Activated naive CD4-positive, alpha-beta T cell treated with anti-CD3 and anti-CD28 coated beads, Interleukin-2, amount 50 U/mL, for 24 hours (primary cell): ENCODE data around the gene SNRPA1.
A peak's percentile ranks its signal among the peaks of the same experiment; 100 is the strongest.

Source experiments
- H3K27ac Mint-ChIP-seq: one replicate; pipeline ENCODE4 v1.8.0; 2021; ENCODE audit warnings: mild to moderate bottlenecking, mixed read lengths
- H3K27me3 Mint-ChIP-seq: one replicate; pipeline ENCODE4 v1.8.0; 2021; ENCODE audit warnings: mixed read lengths
- H3K36me3 Mint-ChIP-seq: one replicate; pipeline ENCODE4 v1.8.0; 2021; ENCODE audit warnings: mixed read lengths
- H3K4me1 Mint-ChIP-seq: one replicate; pipeline ENCODE4 v1.8.0; 2021; ENCODE audit warnings: mixed read lengths
- H3K4me3 Mint-ChIP-seq: one replicate; pipeline ENCODE4 v1.8.0; 2021; ENCODE audit warnings: mild to moderate bottlenecking, mixed read lengths
- H3K9me3 Mint-ChIP-seq: one replicate; pipeline ENCODE4 v1.8.0; 2021; ENCODE audit warnings: mixed read lengths

The SNRPA1 gene

DNA sequence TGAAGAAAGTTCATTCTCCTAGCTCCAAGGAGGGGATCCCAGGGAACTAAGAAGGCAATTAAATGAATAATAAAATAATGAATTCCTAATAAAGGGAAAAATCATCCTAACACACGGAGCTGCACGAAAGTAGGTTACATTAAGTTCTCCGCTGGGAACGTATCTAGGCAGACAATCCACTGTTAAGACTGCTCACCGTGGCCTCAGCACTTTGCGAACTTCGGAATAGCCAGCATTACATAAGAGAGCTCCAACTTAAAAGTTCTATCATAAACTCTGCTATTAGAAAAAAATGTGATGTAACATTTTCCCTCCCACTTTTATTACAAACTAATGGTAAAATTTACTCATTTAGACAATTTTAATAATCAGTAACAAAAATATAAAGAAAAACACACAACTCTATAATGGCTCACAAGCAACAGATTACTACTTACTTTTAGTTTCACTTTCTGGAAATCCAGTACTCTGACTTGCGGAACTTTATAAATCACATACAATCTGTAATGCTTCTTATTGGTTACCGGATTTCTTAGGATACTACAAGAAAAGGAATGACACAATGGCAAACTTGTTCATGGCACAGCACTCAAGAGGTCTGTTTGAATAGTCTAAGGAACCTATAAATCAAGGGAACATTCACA lies 8.5 kb downstream of the SNRPA1 start:
- H3K9me3 Mint-ChIP-seq: no peaks in the 10 kb centered on the region
- H3K27ac Mint-ChIP-seq: peak overlapping the region; percentile 30
- H3K4me1 Mint-ChIP-seq: peaks cover 33% of the 10 kb centered on the region
- peaks cover 20% of the 10 kb centered on the region for H3K36me3 Mint-ChIP-seq
- peak overlapping the region; percentile 3 for H3K4me3 Mint-ChIP-seq
- H3K27me3 Mint-ChIP-seq: no peaks in the 10 kb centered on the region

DNA sequence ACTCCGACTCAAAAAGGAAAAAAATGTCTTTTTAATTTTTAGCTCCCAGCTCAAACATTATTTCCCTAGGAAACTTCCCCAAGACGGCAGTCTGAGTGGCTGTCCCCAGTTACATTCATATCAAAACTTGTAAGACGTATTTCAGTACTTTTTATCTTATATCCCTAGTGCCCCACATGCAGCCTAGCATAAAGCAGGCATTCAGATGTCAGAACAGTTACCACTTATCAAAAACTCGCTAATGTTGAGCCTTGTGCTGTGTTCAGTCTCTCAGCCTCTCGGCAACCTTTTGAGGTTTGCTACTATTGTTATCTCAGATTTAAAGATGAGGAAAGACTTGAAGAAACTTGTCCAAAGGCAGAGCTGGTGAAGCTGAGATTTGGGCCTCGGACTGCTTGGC lies 11.1 kb downstream of the SNRPA1 start:
- H3K36me3 Mint-ChIP-seq: peaks cover 14% of the 10 kb centered on the region
- no peak overlapping the region for H3K4me3 Mint-ChIP-seq
- H3K27ac Mint-ChIP-seq: no peak overlapping the region
- H3K9me3 Mint-ChIP-seq: no peaks in the 10 kb centered on the region
- H3K4me1 Mint-ChIP-seq: peaks cover 15% of the 10 kb centered on the region
- H3K27me3 Mint-ChIP-seq: no peaks in the 10 kb centered on the region

DNA sequence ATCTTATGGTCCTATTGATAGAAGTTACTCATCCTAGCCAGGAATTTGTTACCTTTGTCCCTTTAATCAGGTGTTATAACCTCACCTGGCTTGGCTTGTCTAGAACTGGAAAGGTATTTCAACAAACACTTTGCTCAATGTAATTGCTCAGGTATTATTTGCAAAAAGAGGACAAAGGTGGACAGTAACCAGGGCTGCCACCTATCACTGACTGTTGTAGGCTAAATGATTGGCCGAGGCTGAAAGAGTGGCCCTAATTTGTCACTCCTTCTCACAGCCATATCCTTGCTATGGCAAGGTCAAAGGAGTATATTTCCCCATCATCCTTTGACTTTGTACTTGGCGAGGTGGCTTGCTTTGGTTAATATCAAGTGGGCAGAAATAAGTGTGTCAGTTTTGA lies 15.0 kb downstream of the SNRPA1 start:
- H3K4me1 Mint-ChIP-seq: peaks cover 23% of the 10 kb centered on the region
- no peak overlapping the region for H3K27ac Mint-ChIP-seq
- no peaks in the 10 kb centered on the region for H3K9me3 Mint-ChIP-seq
- no peaks in the 10 kb centered on the region for H3K27me3 Mint-ChIP-seq
- peaks cover 2% of the 10 kb centered on the region for H3K36me3 Mint-ChIP-seq
- no peak overlapping the region for H3K4me3 Mint-ChIP-seq

DNA sequence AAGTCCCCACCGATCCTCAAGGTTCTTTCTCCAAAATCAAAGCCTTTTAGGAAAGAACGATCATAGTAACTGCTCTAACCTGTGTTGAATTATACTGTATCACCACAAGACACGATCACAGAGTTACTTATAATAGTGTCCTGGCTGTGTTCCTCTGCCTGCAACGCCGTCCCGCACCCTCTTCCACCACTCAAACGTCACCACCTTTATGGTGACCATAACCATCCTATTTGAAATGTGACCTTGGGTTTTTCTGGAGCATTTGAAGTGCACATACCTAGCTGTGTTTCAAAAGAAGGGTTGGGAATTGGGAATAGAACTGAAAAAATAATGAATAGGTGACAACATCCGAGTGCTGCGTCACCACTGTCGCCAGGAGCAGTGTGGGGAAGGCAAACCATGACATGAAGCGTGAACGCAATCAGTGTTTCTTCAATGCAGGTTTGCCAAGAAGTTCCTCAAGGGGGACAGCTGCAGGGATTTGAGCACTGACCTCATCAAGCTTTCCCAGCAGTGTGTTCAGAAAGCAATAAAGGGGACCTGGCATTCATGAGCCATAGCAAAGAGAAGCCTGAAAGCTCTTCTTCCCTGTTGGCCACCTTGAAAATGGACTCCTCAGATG lies 17.0 kb downstream of the SNRPA1 start:
- H3K27me3 Mint-ChIP-seq: no peaks in the 10 kb centered on the region
- peaks cover 11% of the 10 kb centered on the region for H3K36me3 Mint-ChIP-seq
- peaks cover 28% of the 10 kb centered on the region for H3K4me1 Mint-ChIP-seq
- peak overlapping the region; percentile 68 for H3K27ac Mint-ChIP-seq
- no peaks in the 10 kb centered on the region for H3K9me3 Mint-ChIP-seq
- H3K4me3 Mint-ChIP-seq: peak overlapping the region; percentile 99

DNA sequence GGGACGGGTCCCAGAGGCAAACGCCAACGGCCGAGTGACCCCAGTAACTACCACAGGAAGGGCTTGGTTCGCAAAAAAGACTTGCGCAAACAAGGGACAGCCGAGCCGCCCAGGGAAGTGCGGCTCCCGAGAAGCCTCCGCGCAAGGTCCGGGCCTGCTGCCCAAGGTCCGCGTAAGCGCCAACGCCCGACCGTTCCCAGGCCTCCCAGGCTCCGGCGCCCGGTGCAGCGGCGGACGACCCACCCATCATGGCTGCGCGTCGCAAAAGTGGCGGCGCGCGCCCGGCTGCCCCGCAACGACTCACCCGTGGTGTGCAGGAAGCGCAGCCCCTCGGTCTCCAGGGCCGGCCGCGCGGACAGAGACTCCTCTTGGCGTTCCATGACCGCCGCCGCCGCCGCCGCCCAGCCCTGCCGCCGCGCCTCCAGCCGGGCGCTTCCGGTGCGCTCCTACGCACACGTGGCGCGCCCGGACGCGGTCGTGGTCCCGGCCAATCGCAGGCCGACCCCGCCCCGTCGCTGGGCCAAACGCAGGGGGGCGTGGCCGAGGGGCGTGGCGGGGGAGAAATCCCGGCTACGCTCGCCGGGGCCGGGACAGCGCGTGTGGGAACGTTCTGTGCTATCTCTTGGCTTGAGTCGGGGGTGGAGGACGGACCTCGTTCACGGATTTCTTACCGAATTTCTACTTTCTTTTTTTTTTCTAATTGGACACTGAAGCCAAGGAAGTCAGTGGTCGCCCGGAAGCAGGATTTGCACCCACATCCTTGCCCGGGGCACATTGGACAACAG lies 17.8 kb downstream of the SNRPA1 start, which contains the start of gene SELENOS:
Gene SELENOS (minus strand): TSS at position 448 of the 785 bp plus-strand sequence. CDS start 68 bp downstream, at position 380.
- peaks cover 28% of the 10 kb centered on the region for H3K4me1 Mint-ChIP-seq
- H3K36me3 Mint-ChIP-seq: peaks cover 14% of the 10 kb centered on the region
- H3K27ac Mint-ChIP-seq: peak within 1 kb of the TSS; percentile 97
- peak within 1 kb of the TSS; percentile 99 for H3K4me3 Mint-ChIP-seq
- H3K9me3 Mint-ChIP-seq: no peaks in the 10 kb centered on the region
- no peaks in the 10 kb centered on the region for H3K27me3 Mint-ChIP-seq

DNA sequence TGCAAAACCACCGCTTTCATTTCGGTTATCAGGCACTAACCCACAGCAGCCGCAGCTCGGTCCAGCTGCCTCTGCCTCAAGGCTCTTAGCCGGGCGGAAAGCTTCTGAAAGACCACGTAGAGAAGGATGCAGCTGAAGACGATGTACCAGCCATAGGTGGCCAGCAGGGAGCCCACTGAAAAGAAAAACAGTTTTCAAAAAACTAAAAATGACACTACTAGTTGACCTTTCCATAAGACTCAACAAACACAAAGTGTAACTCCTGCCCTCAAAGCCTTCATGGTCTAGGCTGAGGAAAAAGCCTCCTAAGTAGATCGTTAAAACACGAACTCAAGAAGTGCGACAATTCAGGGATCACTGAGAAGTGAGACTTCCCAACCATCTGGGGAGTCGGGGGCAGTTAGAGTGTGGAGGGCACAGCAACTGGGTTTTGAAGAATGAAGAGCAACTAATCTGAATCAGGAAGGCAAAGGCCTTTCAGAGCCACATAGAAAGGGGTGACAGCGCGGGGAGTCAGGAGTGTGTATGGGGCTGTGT lies 18.5 kb downstream of the SNRPA1 start:
- H3K27ac Mint-ChIP-seq: peak overlapping the region; percentile 97
- H3K9me3 Mint-ChIP-seq: no peaks in the 10 kb centered on the region
- H3K4me1 Mint-ChIP-seq: peaks cover 28% of the 10 kb centered on the region
- peak overlapping the region; percentile 99 for H3K4me3 Mint-ChIP-seq
- peaks cover 14% of the 10 kb centered on the region for H3K36me3 Mint-ChIP-seq
- H3K27me3 Mint-ChIP-seq: no peaks in the 10 kb centered on the region

DNA sequence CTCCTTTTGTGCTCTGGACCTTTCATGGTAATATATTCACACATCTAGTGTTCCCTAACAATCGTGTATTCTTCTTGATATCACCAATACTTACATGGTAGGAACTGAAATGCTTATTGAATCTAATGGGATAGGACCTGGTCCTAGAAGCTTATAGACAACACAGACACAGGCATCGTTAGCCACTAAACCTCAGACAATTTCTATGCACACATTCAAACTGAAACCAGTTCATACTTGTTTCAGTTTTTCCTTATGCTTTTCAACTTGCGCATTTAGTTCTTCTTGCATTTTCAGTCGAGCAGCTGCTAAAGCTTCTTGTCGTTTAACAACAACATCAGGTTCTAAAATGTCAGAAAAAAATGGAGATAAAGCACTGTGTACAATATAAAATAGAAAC lies 20.0 kb downstream of the SNRPA1 start:
- H3K4me3 Mint-ChIP-seq: peak overlapping the region; percentile 57
- H3K27ac Mint-ChIP-seq: peak overlapping the region; percentile 62
- H3K27me3 Mint-ChIP-seq: no peaks in the 10 kb centered on the region
- no peaks in the 10 kb centered on the region for H3K9me3 Mint-ChIP-seq
- H3K4me1 Mint-ChIP-seq: peaks cover 28% of the 10 kb centered on the region
- H3K36me3 Mint-ChIP-seq: peaks cover 16% of the 10 kb centered on the region

DNA sequence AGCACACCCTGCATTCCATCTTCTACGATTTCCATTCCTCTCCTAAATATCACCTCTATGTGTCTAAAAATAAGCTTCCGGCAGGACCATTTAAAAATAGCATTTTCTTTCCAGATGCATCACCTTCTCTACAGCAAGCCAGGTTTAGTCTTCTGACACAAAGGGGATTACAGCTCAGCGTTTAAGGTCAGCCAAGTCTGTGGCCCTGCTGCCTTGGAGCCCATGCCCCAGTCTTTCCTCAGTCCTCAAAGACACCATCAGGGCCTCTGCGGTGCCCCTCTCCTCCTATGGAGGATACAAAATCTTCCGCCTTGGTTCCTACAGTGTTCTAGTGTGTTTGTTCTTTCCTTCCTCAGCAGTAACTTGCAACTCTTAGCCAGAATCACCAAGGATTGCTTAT lies 21.5 kb downstream of the SNRPA1 start:
- Mint-ChIP-seq H3K36me3 (peaks cover 18% of the 10 kb centered on the region), H3K4me1 (peaks cover 28% of the 10 kb centered on the region), H3K27me3 (no peaks in the 10 kb centered on the region)

DNA sequence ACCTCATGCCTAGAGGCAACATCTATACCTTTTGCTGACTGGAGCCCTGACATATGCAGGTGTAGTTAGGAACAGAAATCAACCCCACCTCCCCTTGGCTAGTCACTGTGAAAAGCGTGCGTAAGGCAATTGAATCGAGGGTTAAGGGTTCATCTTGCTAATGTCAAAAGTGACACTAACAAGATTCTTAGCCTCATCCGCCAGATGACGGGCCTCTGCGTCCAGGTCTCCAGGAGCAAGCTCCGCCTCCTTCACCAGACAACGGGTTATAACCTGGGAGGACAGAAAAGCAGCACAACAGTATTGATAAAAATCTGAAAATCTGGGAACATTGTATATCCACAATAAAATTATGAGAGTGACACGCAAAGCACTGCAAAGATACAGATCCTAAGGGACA lies 22.5 kb downstream of the SNRPA1 start:
- peaks cover 22% of the 10 kb centered on the region for H3K4me1 Mint-ChIP-seq
- no peak overlapping the region for H3K4me3 Mint-ChIP-seq
- H3K9me3 Mint-ChIP-seq: no peaks in the 10 kb centered on the region
- no peak overlapping the region for H3K27ac Mint-ChIP-seq
- H3K27me3 Mint-ChIP-seq: no peaks in the 10 kb centered on the region
- H3K36me3 Mint-ChIP-seq: peaks cover 18% of the 10 kb centered on the region

More for the DNA sequence above, 21.5 kb downstream of the SNRPA1 start:
- Mint-ChIP-seq H3K9me3 (no peaks in the 10 kb centered on the region), H3K27ac (no peak overlapping the region), H3K4me3 (peak overlapping the region; percentile 19)

DNA sequence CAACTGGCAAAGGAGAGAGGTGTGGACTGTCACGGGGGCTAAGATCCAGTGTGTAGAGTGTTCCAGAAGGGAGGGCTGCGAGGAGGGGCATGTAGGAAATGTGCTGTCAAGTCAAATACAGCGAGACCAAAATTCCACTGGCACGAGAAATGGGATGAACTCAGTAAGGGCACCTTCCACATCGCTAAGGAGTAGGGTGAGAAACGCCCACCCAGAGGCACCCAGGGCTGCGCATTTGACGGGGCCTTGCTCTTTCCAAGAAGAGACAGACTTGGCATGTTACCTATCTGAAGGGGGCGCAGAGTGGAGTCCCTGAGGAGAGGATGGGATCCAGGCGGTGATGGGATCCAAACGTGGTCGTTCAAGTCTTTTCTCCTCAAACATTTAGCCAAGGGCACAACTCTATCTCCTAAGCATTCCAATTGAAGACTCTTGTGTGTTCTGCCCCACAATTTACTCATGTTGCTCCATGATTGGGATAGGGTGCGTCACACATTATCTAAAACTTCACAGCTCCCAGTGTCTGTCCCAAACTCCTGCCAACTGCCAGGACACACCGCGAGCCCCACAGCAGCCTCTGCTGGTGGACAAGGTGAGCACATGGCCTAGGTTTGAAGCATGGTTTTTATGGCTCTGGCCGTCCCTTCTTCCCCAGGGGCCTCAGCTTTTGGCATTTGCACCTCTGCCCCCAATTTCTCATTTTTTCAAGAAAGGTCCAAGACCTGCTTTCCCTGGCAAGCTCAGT lies 25.4 kb downstream of the SNRPA1 start:
- H3K27me3 Mint-ChIP-seq: no peaks in the 10 kb centered on the region
- no peak overlapping the region for H3K27ac Mint-ChIP-seq

DNA sequence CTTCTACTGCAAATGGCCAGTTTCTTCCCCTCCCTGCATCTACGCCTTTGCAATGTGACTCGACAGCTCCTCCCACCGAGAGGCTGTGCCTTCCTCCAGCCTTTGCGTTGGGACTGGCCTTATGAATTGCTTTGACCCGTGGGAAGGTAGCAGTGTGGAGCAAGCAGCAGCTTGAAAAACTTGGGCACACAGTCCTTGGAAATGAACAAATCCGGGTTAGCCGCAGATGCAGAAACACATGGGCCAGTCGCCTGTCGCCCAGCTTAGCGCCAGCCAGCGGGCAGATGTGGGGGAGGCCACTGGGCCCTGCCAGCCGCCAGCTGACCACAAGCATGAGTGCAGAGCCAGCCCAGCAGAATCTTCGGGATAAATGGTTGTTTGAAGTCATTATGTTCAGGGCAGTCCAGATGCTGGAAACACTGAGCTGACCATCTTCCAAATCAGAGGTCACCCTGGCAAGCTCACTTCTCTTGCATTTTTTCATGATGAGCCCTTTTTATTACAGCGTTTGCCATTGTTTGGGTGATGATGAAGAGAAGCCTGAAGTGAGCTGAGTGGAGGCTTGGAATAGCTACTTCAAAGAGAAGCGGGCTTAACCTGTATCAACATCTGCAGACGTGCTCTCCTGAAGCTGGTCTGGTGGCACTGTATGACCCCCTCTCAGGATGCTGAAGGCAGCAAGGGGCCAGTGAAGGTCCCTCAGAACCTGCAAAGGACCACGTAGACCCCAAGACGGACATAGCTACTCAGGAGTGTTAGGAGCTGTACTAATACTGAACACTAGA lies 27.5 kb downstream of the SNRPA1 start:
- no peaks in the 10 kb centered on the region for H3K9me3 Mint-ChIP-seq
- H3K36me3 Mint-ChIP-seq: peaks cover 6% of the 10 kb centered on the region
- H3K27me3 Mint-ChIP-seq: no peaks in the 10 kb centered on the region

More for the DNA sequence above, 25.4 kb downstream of the SNRPA1 start:
- Mint-ChIP-seq H3K36me3 (peaks cover 13% of the 10 kb centered on the region), H3K4me1 (peaks cover 1% of the 10 kb centered on the region), H3K4me3 (no peak overlapping the region), H3K9me3 (no peaks in the 10 kb centered on the region)

DNA sequence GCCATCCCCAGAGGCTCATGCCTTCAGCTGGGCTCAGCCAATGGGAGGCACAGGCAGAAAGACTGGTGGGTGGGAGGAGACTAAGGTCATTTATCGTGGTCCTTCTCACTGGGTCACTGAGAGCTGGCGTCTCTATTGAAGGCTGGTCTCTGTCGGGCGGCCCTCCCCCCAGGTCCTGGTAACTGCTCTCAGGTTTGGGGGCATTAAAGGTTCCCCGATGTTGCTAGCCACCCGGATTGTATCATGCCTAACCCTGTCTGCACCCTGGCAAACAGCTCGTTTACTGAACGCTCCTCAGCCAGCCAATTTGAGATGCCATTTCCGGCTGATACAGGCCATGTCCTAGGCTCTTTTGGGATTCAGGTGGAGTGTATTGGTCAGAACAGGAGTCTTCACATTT lies 28.3 kb downstream of the SNRPA1 start:
- Mint-ChIP-seq H3K27me3 (no peaks in the 10 kb centered on the region), H3K4me3 (no peak overlapping the region), H3K27ac (no peak overlapping the region), H3K36me3 (peaks cover 4% of the 10 kb centered on the region), H3K9me3 (no peaks in the 10 kb centered on the region), H3K4me1 (no peaks in the 10 kb centered on the region)

More for the DNA sequence above, 27.5 kb downstream of the SNRPA1 start:
- Mint-ChIP-seq H3K27ac (no peak overlapping the region), H3K4me1 (no peaks in the 10 kb centered on the region), H3K4me3 (no peak overlapping the region)

DNA sequence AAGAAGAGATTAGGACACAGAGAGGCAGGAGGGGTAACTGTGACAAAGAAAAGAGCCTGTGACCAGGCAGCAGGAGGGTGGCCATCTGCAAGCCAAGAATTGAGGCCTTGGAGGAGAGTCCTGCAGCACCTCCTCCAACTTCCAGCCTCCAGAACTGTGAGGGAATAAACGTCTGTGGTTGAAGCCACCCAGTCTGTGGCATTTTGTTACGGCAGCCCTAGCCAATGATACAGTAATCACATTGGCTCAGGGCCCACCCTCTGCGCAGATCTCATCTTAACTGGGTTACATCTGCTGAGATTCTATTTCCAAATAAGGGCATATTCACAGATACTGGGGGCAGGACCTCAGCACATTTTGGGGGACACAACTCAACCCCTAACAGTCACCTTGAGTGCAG lies 29.0 kb downstream of the SNRPA1 start:
- Mint-ChIP-seq H3K27me3 (no peaks in the 10 kb centered on the region), H3K36me3 (peaks cover 4% of the 10 kb centered on the region), H3K4me1 (no peaks in the 10 kb centered on the region), H3K27ac (no peak overlapping the region), H3K4me3 (no peak overlapping the region), H3K9me3 (no peaks in the 10 kb centered on the region)

DNA sequence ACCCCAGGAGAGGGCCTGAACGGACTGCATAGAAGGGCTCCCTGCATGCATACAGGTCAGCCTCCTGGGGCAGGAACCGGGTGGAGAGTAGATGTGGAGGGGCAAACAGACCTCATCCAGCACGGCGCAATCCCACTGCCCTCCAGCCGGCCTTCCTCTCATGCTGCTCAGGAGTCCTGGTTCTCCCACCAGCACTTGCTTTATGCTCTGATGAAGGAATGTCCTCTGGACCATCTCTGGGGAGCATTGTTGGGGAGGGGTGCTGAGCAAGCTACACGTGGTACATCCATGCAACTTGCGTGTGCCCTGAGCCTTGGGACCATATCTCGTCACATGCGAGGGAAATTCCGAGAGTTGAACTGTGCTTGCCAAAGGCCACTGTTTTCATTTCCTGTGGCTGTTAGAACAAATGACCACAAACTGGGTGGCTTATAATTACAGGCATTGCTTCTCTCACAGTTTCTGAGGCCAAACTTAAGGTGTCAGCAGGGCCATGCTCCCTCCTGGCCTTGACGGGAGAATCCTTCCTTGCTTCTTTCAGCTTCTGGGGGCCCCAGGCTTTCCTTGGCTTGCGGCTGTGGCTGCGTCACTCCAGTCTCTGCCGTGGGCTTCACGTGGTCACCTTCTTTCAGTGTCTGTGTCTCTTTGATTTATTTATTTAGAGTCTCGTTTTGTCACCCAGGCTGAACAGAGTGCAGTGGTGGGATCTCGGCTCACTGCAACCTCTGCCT lies 30.0 kb downstream of the SNRPA1 start:
- H3K27ac Mint-ChIP-seq: no peak overlapping the region
- no peaks in the 10 kb centered on the region for H3K9me3 Mint-ChIP-seq
- H3K27me3 Mint-ChIP-seq: no peaks in the 10 kb centered on the region
- no peak overlapping the region for H3K4me3 Mint-ChIP-seq
- peaks cover 2% of the 10 kb centered on the region for H3K36me3 Mint-ChIP-seq
- H3K4me1 Mint-ChIP-seq: no peaks in the 10 kb centered on the region
